GM21528 (cell line): ENCODE data around the gene LGALS14.
"Not testable (repeated sequence)": the region's sequence is repeated elsewhere in the genome, so short reads cannot be mapped to it uniquely, and the experiment has no call there.

ENCODE experiments used
- ATAC-seq: cut with Tn5 transposase; IDR thresholded peaks from one replicate; pipeline ENCODE4 v1.9.1; 2021; ENCODE audit warnings: mild to moderate bottlenecking, moderate library complexity; ENCODE audit not compliant: unreplicated experiment, low FRiP score

Gene LGALS14

GRCh38 chr19:39704181-39705044 lies at the start of gene LGALS14:
Gene LGALS14, plus strand, starts transcription at chr19:39704481. Its CDS starts 48 bp downstream, at chr19:39704529.
- ATAC-seq = no peak

GRCh38 chr19:39655613-39656012 lies 48.7 kb upstream of the LGALS14 start, which contains the start of gene LGALS16:
Gene LGALS16, plus strand, starts transcription at chr19:39655913. Its CDS starts 49 bp downstream, at chr19:39655962.
- no peak for ATAC-seq

- ATAC-seq = no peak
Observed at GRCh38 chr19:39659791-39660190, 44.5 kb upstream of the LGALS14 start.

GRCh38 chr19:39660661-39661060 lies 43.6 kb upstream of the LGALS14 start:
- no peak for ATAC-seq

- ATAC-seq = no peak
Observed at GRCh38 chr19:39661565-39661964, 42.7 kb upstream of the LGALS14 start.

GRCh38 chr19:39669860-39670259 lies 34.4 kb upstream of the LGALS14 start:
- not testable (repeated sequence) for ATAC-seq

GRCh38 chr19:39670998-39671397 lies 33.3 kb upstream of the LGALS14 start:
- ATAC-seq = no peak

- ATAC-seq = no peak
Observed at GRCh38 chr19:39671739-39672363, 32.4 kb upstream of the LGALS14 start.

- ATAC-seq = no peak
Observed at GRCh38 chr19:39672473-39672872, 31.8 kb upstream of the LGALS14 start.

GRCh38 chr19:39673862-39674261 lies 30.4 kb upstream of the LGALS14 start:
- not testable (repeated sequence) for ATAC-seq

- no peak for ATAC-seq
Observed at GRCh38 chr19:39676004-39676403, 28.3 kb upstream of the LGALS14 start.

GRCh38 chr19:39677961-39678889 lies 26.1 kb upstream of the LGALS14 start:
- ATAC-seq = no peak

GRCh38 chr19:39679056-39679790 lies 25.1 kb upstream of the LGALS14 start:
- peak; percentile 58 for ATAC-seq

- peak; percentile 10 for ATAC-seq
Observed at GRCh38 chr19:39679791-39680168, 24.5 kb upstream of the LGALS14 start.

- ATAC-seq = no peak
Observed at GRCh38 chr19:39680593-39680992, 23.7 kb upstream of the LGALS14 start.

GRCh38 chr19:39681416-39681815 lies 22.9 kb upstream of the LGALS14 start:
- no peak for ATAC-seq

GRCh38 chr19:39684267-39684666 lies 20.0 kb upstream of the LGALS14 start:
- no peak for ATAC-seq

- ATAC-seq = no peak
Observed at GRCh38 chr19:39686739-39687138, 17.5 kb upstream of the LGALS14 start.

- ATAC-seq = not testable (repeated sequence)
Observed at GRCh38 chr19:39688637-39689036, 15.6 kb upstream of the LGALS14 start.

- no peak for ATAC-seq
Observed at GRCh38 chr19:39692166-39692565, 12.1 kb upstream of the LGALS14 start.
